GM21576 (cell line): Measurements from ENCODE around the gene CCDC97.
"Not testable (repeated sequence)": the region's sequence is repeated elsewhere in the genome, so short reads cannot be mapped to it uniquely, and the experiment has no call there.

ENCODE experiments used
- ATAC-seq: cut with Tn5 transposase; IDR thresholded peaks from one replicate; pipeline ENCODE4 v1.9.1; 2021; ENCODE audit warnings: mild to moderate bottlenecking, moderate library complexity; ENCODE audit not compliant: unreplicated experiment

CCDC97 gene

GRCh38 chr19:41357746-41358145 is 47.8 kb downstream of the CCDC97 start:
- ATAC-seq: no peak

GRCh38 chr19:41359741-41360140 is 49.8 kb downstream of the CCDC97 start:
- no peak for ATAC-seq

- no peak for ATAC-seq
These were observed 52.3 kb downstream of the CCDC97 start for GRCh38 chr19:41362143-41362847.

GRCh38 chr19:41363371-41363752 is 53.4 kb downstream of the CCDC97 start:
- ATAC-seq: no peak

GRCh38 chr19:41363753-41364523 is 54.0 kb downstream of the CCDC97 start, which contains the start of gene B9D2:
TSS of gene B9D2 (minus strand) at chr19:41364149. CDS start at chr19:41363519, 630 bp downstream.
- peak; percentile 84 for ATAC-seq

- no peak for ATAC-seq
These were observed 54.8 kb downstream of the CCDC97 start for GRCh38 chr19:41364524-41365391.

- ATAC-seq: no peak
These were observed 56.1 kb downstream of the CCDC97 start for GRCh38 chr19:41366089-41366488.

- no peak for ATAC-seq
These were observed 57.9 kb downstream of the CCDC97 start for GRCh38 chr19:41367848-41368301.

GRCh38 chr19:41369769-41370168 is 59.8 kb downstream of the CCDC97 start:
- ATAC-seq: no peak

- ATAC-seq: not testable (repeated sequence)
These were observed 61.1 kb downstream of the CCDC97 start for GRCh38 chr19:41371119-41371518.

GRCh38 chr19:41371541-41371940 is 61.6 kb downstream of the CCDC97 start:
- no peak for ATAC-seq

- no peak for ATAC-seq
These were observed 62.5 kb downstream of the CCDC97 start for GRCh38 chr19:41372501-41372900.

- ATAC-seq: no peak
These were observed 64.0 kb downstream of the CCDC97 start for GRCh38 chr19:41373993-41374392.
